Limb (tissue), 2 donors: Measurements from ENCODE around the gene ACACB.

Experiments
- DNase-seq, 2 donors: peaks; one replicate each; pipeline ENCODE4 v3.0.0-alpha.2; 2016; ENCODE audit errors: extremely low spot score in 2 of 2

Gene ACACB

GRCh38 chr12:109212460-109213115, 96.2 kb downstream of the ACACB start:
- DNase-seq, result no peak

- DNase-seq, result no peak
These were observed 97.7 kb downstream of the ACACB start for GRCh38 chr12:109214131-109214530.

- no peak for DNase-seq
These were observed 102.6 kb downstream of the ACACB start for GRCh38 chr12:109218996-109219395.

GRCh38 chr12:109219938-109220337, 103.6 kb downstream of the ACACB start:
- no peak for DNase-seq

- DNase-seq, result no peak
These were observed 105.0 kb downstream of the ACACB start for GRCh38 chr12:109221277-109221931.

GRCh38 chr12:109222062-109222461, 105.7 kb downstream of the ACACB start:
- DNase-seq, result no peak

- no peak for DNase-seq
These were observed 106.1 kb downstream of the ACACB start for GRCh38 chr12:109222496-109222895.

GRCh38 chr12:109223211-109223610, 106.8 kb downstream of the ACACB start:
- no peak for DNase-seq

GRCh38 chr12:109223868-109224267, 107.5 kb downstream of the ACACB start:
- no peak for DNase-seq

GRCh38 chr12:109228664-109229063, 112.3 kb downstream of the ACACB start:
- no peak for DNase-seq

- DNase-seq, result no peak
These were observed 113.8 kb downstream of the ACACB start for GRCh38 chr12:109230193-109230592.

GRCh38 chr12:109232731-109233130, 116.3 kb downstream of the ACACB start:
- no peak for DNase-seq

- no peak for DNase-seq
These were observed 117.6 kb downstream of the ACACB start for GRCh38 chr12:109234012-109234411.

GRCh38 chr12:109236257-109236656, 119.9 kb downstream of the ACACB start:
- DNase-seq, result no peak

- no peak for DNase-seq
These were observed 122.8 kb downstream of the ACACB start for GRCh38 chr12:109239179-109239578.

- no peak for DNase-seq
These were observed 123.3 kb downstream of the ACACB start for GRCh38 chr12:109239691-109240090.

- no peak for DNase-seq
These were observed 124.0 kb downstream of the ACACB start for GRCh38 chr12:109240365-109240764.

GRCh38 chr12:109241936-109242335, 125.5 kb downstream of the ACACB start:
- DNase-seq, result no peak

- DNase-seq, result no peak
These were observed 127.7 kb downstream of the ACACB start for GRCh38 chr12:109244073-109244472.

GRCh38 chr12:109246221-109246620, 129.8 kb downstream of the ACACB start:
- no peak for DNase-seq

GRCh38 chr12:109247831-109248654, 131.7 kb downstream of the ACACB start:
- DNase-seq, result no peak

GRCh38 chr12:109250523-109250922, 134.1 kb downstream of the ACACB start:
- no peak for DNase-seq
